ENCODE data around the gene PDXK.

The PDXK gene

DNA sequence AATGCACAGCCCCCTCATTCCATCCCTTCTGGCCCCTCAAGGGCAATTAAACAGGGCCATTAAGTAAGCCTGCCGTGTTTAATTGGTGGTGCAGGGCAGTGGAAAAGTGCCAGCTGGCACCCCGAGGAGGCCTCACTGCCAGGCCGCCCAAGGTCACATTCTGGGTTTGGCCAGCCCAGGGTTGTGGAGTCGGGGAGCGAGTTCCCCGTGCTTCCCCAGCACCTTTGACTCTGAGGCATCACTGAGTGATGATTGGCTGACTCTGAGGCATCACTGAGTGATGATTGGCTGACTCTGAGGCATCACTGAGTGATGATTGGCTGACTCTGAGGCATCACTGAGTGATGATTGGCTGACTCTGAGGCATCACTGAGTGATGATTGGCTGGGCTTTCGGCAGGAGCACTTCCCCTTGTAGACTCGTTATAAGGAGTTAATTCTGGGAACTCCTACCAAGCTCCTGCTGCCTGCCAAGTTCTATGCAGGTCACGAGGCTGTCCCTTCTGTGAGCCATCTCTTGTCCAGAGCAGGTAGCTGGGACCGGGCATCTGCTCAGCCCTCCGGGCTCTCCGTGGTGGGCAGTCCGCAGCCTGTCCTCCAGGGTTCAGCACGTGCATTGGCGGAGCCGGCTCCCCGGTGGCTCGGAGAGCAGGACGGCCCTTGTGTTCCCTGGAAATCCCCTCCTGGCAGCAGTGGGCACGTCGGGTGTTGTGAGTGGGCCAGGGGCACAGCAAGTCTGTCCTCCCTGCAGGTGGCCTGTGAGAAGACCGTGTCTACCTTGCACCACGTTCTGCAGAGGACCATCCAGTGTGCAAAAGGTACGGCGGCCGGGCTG, 36.2 kb downstream of the PDXK start:
- TF ChIP-seq EP300 (IDR thresholded peaks at IDR 0.05; ENCODE audit: borderline replicate concordance) (0 out of 2 replicates have a peak, but pooled peaks have one; percentile 17), NFIC (IDR thresholded peaks at IDR 0.05) (peak; percentile 62; the same call in 1 of the 2 replicates), REST (IDR thresholded peaks at IDR 0.05; ENCODE audit: low read depth) (no peak), TCF12 (IDR thresholded peaks at IDR 0.05; ENCODE audit: low read depth) (no peak), ZBTB7A (IDR thresholded peaks at IDR 0.05; ENCODE audit: low read depth) (no peak)
- TF ChIP-seq, protein P1, sequence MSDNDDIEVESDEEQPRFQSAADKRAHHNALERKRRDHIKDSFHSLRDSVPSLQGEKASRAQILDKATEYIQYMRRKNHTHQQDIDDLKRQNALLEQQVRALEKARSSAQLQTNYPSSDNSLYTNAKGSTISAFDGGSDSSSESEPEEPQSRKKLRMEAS (IDR thresholded peaks at IDR 0.05) = no peak

- no peak for TF ChIP-seq REST (IDR thresholded peaks at IDR 0.05; ENCODE audit: low read depth)
- TF ChIP-seq, protein P2, sequence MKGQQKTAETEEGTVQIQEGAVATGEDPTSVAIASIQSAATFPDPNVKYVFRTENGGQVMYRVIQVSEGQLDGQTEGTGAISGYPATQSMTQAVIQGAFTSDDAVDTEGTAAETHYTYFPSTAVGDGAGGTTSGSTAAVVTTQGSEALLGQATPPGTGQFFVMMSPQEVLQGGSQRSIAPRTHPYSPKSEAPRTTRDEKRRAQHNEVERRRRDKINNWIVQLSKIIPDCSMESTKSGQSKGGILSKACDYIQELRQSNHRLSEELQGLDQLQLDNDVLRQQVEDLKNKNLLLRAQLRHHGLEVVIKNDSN (IDR thresholded peaks at IDR 0.05) = no peak
- TF ChIP-seq CEBPB (IDR thresholded peaks at IDR 0.05) = no peak
- TF ChIP-seq ZBTB7A (IDR thresholded peaks at IDR 0.05; ENCODE audit: low read depth) = no peak
- no peak for TF ChIP-seq TEAD4 (IDR thresholded peaks at IDR 0.05)
Observed at GRCh38 chr21:43755820-43756594, 37.1 kb downstream of the PDXK start.

DNA sequence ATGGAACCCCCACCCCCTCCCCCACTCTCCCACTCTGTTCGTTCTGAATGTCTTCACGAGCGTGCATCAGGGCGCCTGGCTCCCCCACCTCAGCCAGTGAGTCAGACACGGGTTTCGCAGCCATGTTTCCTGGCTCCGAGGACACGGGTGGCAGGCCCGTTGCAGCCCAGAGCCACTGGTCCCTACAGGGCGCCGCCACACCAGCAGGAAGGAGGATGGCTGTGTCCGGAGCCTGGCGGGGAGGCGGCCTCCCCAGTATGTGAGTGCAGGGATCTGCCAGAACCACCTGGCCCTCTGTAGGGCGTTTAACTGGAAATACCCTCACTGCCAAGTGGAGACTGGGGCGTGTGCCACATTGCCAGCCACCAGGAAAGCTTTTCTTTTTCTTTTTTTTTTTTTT, 38.7 kb downstream of the PDXK start:
- TF ChIP-seq YY1 (IDR thresholded peaks at IDR 0.05; ENCODE audit: low read depth) (no peak), RAD21 (IDR thresholded peaks at IDR 0.05; ENCODE audit: low read depth) (no peak)

GRCh38 chr21:43758111-43758641, 39.2 kb downstream of the PDXK start:
- TF ChIP-seq ZBTB7A (IDR thresholded peaks at IDR 0.05; ENCODE audit: low read depth) (no peak), EGR1 (IDR thresholded peaks at IDR 0.05) (no peak), CEBPB (IDR thresholded peaks at IDR 0.05) (no peak), NFIC (IDR thresholded peaks at IDR 0.05) (no peak), EP300 (IDR thresholded peaks at IDR 0.05; ENCODE audit: borderline replicate concordance) (no peak), TCF12 (IDR thresholded peaks at IDR 0.05; ENCODE audit: low read depth) (no peak), REST (IDR thresholded peaks at IDR 0.05; ENCODE audit: low read depth) (no peak)
- TF ChIP-seq, protein P1 (IDR thresholded peaks at IDR 0.05) = no peak

- TF ChIP-seq, protein P2 (IDR thresholded peaks at IDR 0.05) = no peak
- TF ChIP-seq FOXM1 (IDR thresholded peaks at IDR 0.05; ENCODE audit: borderline replicate concordance, low read depth) (no peak), RAD21 (IDR thresholded peaks at IDR 0.05; ENCODE audit: low read depth) (no peak), CREB1 (IDR thresholded peaks at IDR 0.05; ENCODE audit: low read depth) (no peak), ZBTB7A (IDR thresholded peaks at IDR 0.05; ENCODE audit: low read depth) (no peak), CEBPB (IDR thresholded peaks at IDR 0.05) (no peak), YY1 (IDR thresholded peaks at IDR 0.05; ENCODE audit: low read depth) (no peak), NFIC (IDR thresholded peaks at IDR 0.05) (no peak), TEAD4 (IDR thresholded peaks at IDR 0.05) (no peak), EGR1 (IDR thresholded peaks at IDR 0.05) (no peak), TAF1 (IDR thresholded peaks at IDR 0.05; ENCODE audit: low read depth) (no peak), TCF12 (IDR thresholded peaks at IDR 0.05; ENCODE audit: low read depth) (no peak), REST (IDR thresholded peaks at IDR 0.05; ENCODE audit: low read depth) (no peak), EP300 (IDR thresholded peaks at IDR 0.05; ENCODE audit: borderline replicate concordance) (no peak)
- TF ChIP-seq, protein P1 (IDR thresholded peaks at IDR 0.05) = no peak
Observed at GRCh38 chr21:43758811-43759210, 39.9 kb downstream of the PDXK start.

Measured in Ishikawa (cell line).